ENCODE measurements around the gene LRCH3. TPM values are rescaled to one million over a fixed set of nuclear protein-coding genes. Genes with fewer than 3 reads are reported as not detected.

LRCH3 gene
- total RNA-seq, 1 donor from 2014 or later, result 99.0 TPM

- H3K9me3 ChIP-seq, result no peaks in the 10 kb centered on the region
- H3K4me3 ChIP-seq, result no peak overlapping the region
- no peaks in the 10 kb centered on the region for H3K4me1 ChIP-seq
- no peaks in the 10 kb centered on the region for H3K27me3 ChIP-seq
- intact Hi-C loops (cut with DNase I), result no loop called here
- no peak for DNase-seq (ENCODE audit: extremely low spot score in 2 of 2)
- TF ChIP-seq POLR2AphosphoS5 (IDR thresholded peaks at IDR 0.05; ENCODE audit: insufficient read depth in 1 of 2, low read depth in 1 of 2) (no peak), CTCF (IDR thresholded peaks at IDR 0.05) (no peak), POLR2A (IDR thresholded peaks at IDR 0.05) (no peak)
- no peak overlapping the region for H3K27ac ChIP-seq
- peaks cover 0 to 40% of the 10 kb centered on the region in 2 donors for H3K36me3 ChIP-seq
Observed at GRCh38 chr3:197855571-197855970, 64.5 kb downstream of the LRCH3 start.

- Histone ChIP-seq H3K9me3 (no peaks in the 10 kb centered on the region), H3K36me3 (peaks cover 0 to 37% of the 10 kb centered on the region in 2 donors), H3K4me1 (no peaks in the 10 kb centered on the region), H3K4me3 (no peak overlapping the region), H3K27ac (no peak overlapping the region), H3K27me3 (no peaks in the 10 kb centered on the region)
- intact Hi-C loops (cut with DNase I), result no loop called here
- no peak for DNase-seq (ENCODE audit: extremely low spot score in 2 of 2)
- TF ChIP-seq POLR2AphosphoS5 (IDR thresholded peaks at IDR 0.05; ENCODE audit: insufficient read depth in 1 of 2, low read depth in 1 of 2) (no peak), CTCF (IDR thresholded peaks at IDR 0.05) (no peak), POLR2A (IDR thresholded peaks at IDR 0.05) (no peak)
Observed at GRCh38 chr3:197856199-197856816, 65.3 kb downstream of the LRCH3 start.

- no peaks in the 10 kb centered on the region for H3K9me3 ChIP-seq
- no peaks in the 10 kb centered on the region for H3K4me1 ChIP-seq
- peaks cover 0 to 20% of the 10 kb centered on the region in 2 donors for H3K36me3 ChIP-seq
- H3K27me3 ChIP-seq, result no peaks in the 10 kb centered on the region
- H3K27ac ChIP-seq, result no peak overlapping the region
- TF ChIP-seq CTCF (IDR thresholded peaks at IDR 0.05), result no peak
- TF ChIP-seq POLR2AphosphoS5 (IDR thresholded peaks at IDR 0.05; ENCODE audit: insufficient read depth in 1 of 2, low read depth in 1 of 2), result no peak
- no peak for TF ChIP-seq POLR2A (IDR thresholded peaks at IDR 0.05)
- H3K4me3 ChIP-seq, result no peak overlapping the region
- intact Hi-C loops (cut with DNase I), result no loop called here
- DNase-seq (ENCODE audit: extremely low spot score in 2 of 2), result no peak
Observed at GRCh38 chr3:197858133-197858532, 67.1 kb downstream of the LRCH3 start.

GRCh38 chr3:197858598-197858997, 67.5 kb downstream of the LRCH3 start:
- no peaks in the 10 kb centered on the region for H3K27me3 ChIP-seq
- no peak for DNase-seq (ENCODE audit: extremely low spot score in 2 of 2)
- H3K4me1 ChIP-seq, result no peaks in the 10 kb centered on the region
- no peak overlapping the region for H3K4me3 ChIP-seq
- no peak overlapping the region for H3K27ac ChIP-seq
- intact Hi-C loops (cut with DNase I), result no loop called here
- H3K36me3 ChIP-seq, result peaks cover 0 to 17% of the 10 kb centered on the region in 2 donors
- H3K9me3 ChIP-seq, result no peaks in the 10 kb centered on the region
- TF ChIP-seq CTCF (IDR thresholded peaks at IDR 0.05), result no peak
- TF ChIP-seq POLR2A (IDR thresholded peaks at IDR 0.05), result no peak
- no peak for TF ChIP-seq POLR2AphosphoS5 (IDR thresholded peaks at IDR 0.05; ENCODE audit: insufficient read depth in 1 of 2, low read depth in 1 of 2)

GRCh38 chr3:197866035-197866434, 75.0 kb downstream of the LRCH3 start:
- peaks cover 0 to 27% of the 10 kb centered on the region in 2 donors for H3K36me3 ChIP-seq
- H3K9me3 ChIP-seq, result no peaks in the 10 kb centered on the region
- no peak for TF ChIP-seq CTCF (IDR thresholded peaks at IDR 0.05)
- TF ChIP-seq POLR2A (IDR thresholded peaks at IDR 0.05), result no peak
- no peak for TF ChIP-seq POLR2AphosphoS5 (IDR thresholded peaks at IDR 0.05; ENCODE audit: insufficient read depth in 1 of 2, low read depth in 1 of 2)
- no peak for DNase-seq (ENCODE audit: extremely low spot score in 2 of 2)
- H3K27ac ChIP-seq, result no peak overlapping the region
- H3K27me3 ChIP-seq, result no peaks in the 10 kb centered on the region
- H3K4me3 ChIP-seq, result no peak overlapping the region
- no peaks in the 10 kb centered on the region for H3K4me1 ChIP-seq
- intact Hi-C loops (cut with DNase I), result no loop called here

Data from vagina (tissue), 2 donors.